ENCODE measurements around the gene ZFHX3. TPM values are rescaled to one million over a fixed set of nuclear protein-coding genes. Genes with fewer than 3 reads are reported as not detected.

The ZFHX3 gene
- total and polyA plus RNA-seq, 2 experiments from 2014 or later: 6.7 to 12.2 TPM

GRCh38 chr16:72889616-72890582 lies 158.0 kb downstream of the ZFHX3 start:
- H3K27me3 ChIP-seq: no peaks in the 10 kb centered on the region
- peaks cover 6% of the 10 kb centered on the region for H3K36me3 ChIP-seq
- H3K9me3 ChIP-seq (ENCODE audit: low read depth): no peaks in the 10 kb centered on the region
- H3K27ac ChIP-seq: no peak overlapping the region
- no peak for DNase-seq (ENCODE audit: low read depth in 1 of 2, low spot score in 1 of 2)
- no peak overlapping the region for H3K4me3 ChIP-seq
- TF ChIP-seq, protein P1, sequence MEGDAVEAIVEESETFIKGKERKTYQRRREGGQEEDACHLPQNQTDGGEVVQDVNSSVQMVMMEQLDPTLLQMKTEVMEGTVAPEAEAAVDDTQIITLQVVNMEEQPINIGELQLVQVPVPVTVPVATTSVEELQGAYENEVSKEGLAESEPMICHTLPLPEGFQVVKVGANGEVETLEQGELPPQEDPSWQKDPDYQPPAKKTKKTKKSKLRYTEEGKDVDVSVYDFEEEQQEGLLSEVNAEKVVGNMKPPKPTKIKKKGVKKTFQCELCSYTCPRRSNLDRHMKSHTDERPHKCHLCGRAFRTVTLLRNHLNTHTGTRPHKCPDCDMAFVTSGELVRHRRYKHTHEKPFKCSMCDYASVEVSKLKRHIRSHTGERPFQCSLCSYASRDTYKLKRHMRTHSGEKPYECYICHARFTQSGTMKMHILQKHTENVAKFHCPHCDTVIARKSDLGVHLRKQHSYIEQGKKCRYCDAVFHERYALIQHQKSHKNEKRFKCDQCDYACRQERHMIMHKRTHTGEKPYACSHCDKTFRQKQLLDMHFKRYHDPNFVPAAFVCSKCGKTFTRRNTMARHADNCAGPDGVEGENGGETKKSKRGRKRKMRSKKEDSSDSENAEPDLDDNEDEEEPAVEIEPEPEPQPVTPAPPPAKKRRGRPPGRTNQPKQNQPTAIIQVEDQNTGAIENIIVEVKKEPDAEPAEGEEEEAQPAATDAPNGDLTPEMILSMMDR (IDR thresholded peaks at IDR 0.05; ENCODE audit: low read depth, low read length): no peak
- no peaks in the 10 kb centered on the region for H3K4me1 ChIP-seq (ENCODE audit: low read depth)

DNA sequence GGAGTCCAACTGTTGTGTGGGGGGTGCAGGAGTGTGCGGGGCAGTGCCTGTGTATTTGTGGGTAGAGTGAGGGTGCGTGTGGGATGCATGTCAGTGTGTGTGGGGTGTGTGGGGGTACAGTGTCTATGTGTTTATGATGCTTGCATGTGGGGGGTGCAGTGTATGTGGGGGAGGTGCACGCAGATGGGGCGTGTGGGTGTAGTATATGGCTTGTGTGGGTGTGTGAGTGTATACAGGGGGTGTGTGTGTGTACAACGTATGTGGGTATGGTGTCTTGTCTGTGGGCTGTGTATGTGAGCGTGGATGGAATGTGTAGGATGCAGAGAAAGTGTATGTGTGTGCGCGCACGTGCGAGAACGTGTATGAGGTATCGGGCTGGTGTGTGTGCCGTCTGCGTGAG lies 160.4 kb downstream of the ZFHX3 start:
- H3K27ac ChIP-seq: no peak overlapping the region
- DNase-seq (ENCODE audit: low read depth in 1 of 2, low spot score in 1 of 2): no peak
- no peak overlapping the region for H3K4me3 ChIP-seq
- H3K36me3 ChIP-seq: peaks cover 6% of the 10 kb centered on the region
- no peaks in the 10 kb centered on the region for H3K9me3 ChIP-seq (ENCODE audit: low read depth)
- H3K27me3 ChIP-seq: no peaks in the 10 kb centered on the region
- H3K4me1 ChIP-seq (ENCODE audit: low read depth): no peaks in the 10 kb centered on the region
- TF ChIP-seq, protein P1 (IDR thresholded peaks at IDR 0.05; ENCODE audit: low read depth, low read length): no peak

DNA sequence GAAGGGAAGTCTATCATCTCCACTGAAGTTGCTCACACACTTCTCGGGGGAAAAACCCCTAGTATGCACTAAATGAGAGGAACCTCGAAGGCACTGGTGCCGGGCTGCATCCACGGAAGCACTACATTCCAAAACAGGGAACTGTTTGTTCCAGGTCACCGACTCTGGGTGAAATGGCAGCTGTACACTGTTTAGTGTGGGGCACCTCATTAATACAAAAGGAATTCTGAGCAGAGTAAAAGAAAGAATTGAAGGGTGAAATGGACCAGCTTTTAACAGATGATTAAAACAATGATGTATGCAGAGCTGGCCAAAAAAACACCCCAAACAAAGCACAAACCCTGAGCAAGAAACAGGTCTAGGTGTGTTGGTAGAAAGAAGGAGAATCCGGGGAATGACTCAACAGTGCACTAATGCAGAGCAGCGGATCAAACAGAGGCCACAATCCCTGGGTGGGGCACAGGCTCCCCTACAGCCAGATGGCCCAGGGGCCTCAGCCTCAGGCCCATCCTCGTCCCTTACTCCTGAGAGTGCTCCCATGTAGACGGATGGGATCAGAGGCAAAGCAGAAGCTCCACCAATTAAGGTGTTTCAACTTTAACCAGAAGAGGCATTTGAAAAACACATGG lies 161.5 kb downstream of the ZFHX3 start:
- TF ChIP-seq, protein P1 (IDR thresholded peaks at IDR 0.05; ENCODE audit: low read depth, low read length): no peak

GRCh38 chr16:72884573-72884972 lies 163.4 kb downstream of the ZFHX3 start:
- no peaks in the 10 kb centered on the region for H3K4me1 ChIP-seq (ENCODE audit: low read depth)
- peak in 1 of 2 donors; percentile 26 for DNase-seq (ENCODE audit: low read depth in 1 of 2, low spot score in 1 of 2)
- no peak overlapping the region for H3K4me3 ChIP-seq

More for the DNA sequence above, 161.5 kb downstream of the ZFHX3 start:
- Histone ChIP-seq H3K4me3 (no peak overlapping the region), H3K4me1 (ENCODE audit: low read depth) (no peaks in the 10 kb centered on the region), H3K27ac (no peak overlapping the region), H3K36me3 (peaks cover 6% of the 10 kb centered on the region), H3K27me3 (no peaks in the 10 kb centered on the region), H3K9me3 (ENCODE audit: low read depth) (no peaks in the 10 kb centered on the region)
- no peak for DNase-seq (ENCODE audit: low read depth in 1 of 2, low spot score in 1 of 2)

GRCh38 chr16:72884037-72884436 lies 163.9 kb downstream of the ZFHX3 start:
- H3K4me3 ChIP-seq: no peak overlapping the region
- peak in 1 of 2 donors; percentile 62 for DNase-seq (ENCODE audit: low read depth in 1 of 2, low spot score in 1 of 2)

More at GRCh38 chr16:72884573-72884972, 163.4 kb downstream of the ZFHX3 start:
- Histone ChIP-seq H3K36me3 (peaks cover 6% of the 10 kb centered on the region), H3K27me3 (no peaks in the 10 kb centered on the region), H3K9me3 (ENCODE audit: low read depth) (no peaks in the 10 kb centered on the region), H3K27ac (no peak overlapping the region)
- TF ChIP-seq, protein P1 (IDR thresholded peaks at IDR 0.05; ENCODE audit: low read depth, low read length): no peak

More at GRCh38 chr16:72884037-72884436, 163.9 kb downstream of the ZFHX3 start:
- peaks cover 6% of the 10 kb centered on the region for H3K36me3 ChIP-seq
- H3K27ac ChIP-seq: no peak overlapping the region
- H3K9me3 ChIP-seq (ENCODE audit: low read depth): no peaks in the 10 kb centered on the region
- TF ChIP-seq, protein P1 (IDR thresholded peaks at IDR 0.05; ENCODE audit: low read depth, low read length): no peak
- no peaks in the 10 kb centered on the region for H3K4me1 ChIP-seq (ENCODE audit: low read depth)
- H3K27me3 ChIP-seq: no peaks in the 10 kb centered on the region

Data from cardiac muscle cell (in vitro differentiated cells and primary cell).